Measurements from ENCODE around the gene PGS1.

The PGS1 gene

DNA sequence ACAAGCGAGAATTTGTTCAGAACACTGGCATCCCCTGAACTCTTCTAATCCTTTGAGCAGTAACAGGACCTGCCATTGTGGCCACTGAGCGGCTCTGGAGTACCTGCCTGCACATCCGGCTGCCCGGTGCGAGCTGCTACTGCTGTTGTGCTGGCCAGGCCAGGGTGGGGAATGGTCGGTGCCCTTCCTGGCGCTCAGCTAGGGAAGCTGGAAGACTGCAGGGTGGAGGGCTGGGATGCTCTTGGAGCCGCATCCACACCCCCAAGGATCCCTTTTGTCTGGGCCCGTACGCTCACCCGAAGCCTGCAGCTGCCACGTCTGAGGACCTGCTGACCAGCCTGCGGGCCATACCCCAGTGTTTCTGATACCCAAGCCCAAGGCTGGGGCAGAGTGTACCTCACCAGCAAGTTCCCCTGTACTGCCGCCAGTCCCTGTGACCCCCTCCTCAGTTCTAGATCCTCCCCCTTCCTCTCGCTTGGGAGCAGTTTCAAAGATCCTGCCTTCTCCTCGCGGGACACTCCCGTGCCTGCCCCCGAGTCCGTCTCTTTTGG, 49.7 kb downstream of the PGS1 start:
- no peak for DNase-seq

DNA sequence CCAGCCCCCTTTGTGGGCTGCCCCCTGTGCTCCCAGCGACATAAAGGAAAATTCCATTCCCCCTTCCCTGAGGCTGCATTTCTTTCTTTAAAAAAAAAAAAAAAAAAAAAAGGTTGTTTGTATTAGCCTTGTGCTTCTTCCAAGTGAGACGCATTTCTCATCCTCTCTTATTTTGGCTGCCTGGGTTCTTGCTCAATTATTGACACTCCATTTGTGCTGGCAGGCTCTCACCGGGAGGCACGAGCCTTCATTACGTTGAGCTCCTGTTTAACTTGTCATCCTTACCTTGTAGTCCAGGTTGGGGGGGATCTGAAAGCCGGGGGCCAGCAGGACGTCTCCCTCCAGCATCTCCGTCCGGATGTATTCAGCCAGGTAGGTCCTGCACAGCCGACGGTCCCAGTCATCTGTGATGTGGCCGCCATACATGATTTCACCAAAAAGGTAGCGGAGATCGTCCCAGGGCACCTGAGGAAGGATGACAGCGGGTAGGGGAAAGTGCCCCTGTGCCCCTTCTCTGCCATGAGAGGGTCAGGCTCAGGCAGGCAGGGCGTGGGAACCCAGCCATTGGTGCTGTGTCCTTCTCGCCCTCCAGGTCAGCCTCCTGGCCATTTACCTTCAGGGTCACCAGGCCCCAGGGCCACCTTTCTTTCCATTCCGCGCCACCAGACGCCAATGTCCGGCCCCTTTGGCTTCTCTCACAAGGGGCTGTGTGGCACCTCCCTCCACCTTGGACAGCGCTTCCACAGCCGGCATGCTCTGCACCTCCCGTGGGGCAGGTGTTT, 50.6 kb downstream of the PGS1 start:
- DNase-seq, result no peak

DNA sequence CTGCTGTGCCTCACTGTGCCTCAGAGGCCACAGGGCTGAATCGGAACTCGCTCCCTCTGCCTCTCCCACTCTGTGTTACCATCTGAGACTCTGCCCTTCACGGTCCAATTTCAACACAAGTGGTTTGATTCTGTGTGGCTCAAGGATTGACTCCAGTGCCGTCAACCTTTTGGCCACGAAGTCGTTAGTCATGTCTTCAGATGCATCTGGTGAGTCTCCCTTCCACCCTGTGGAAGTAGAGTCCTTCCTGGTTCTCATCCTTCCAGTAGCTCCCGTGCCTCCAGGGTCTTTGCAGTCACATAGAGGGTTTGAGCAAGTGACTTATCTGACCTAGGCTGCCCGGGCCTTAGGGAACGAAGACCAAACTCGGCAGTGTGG, 51.2 kb downstream of the PGS1 start:
- no peak for DNase-seq

DNA sequence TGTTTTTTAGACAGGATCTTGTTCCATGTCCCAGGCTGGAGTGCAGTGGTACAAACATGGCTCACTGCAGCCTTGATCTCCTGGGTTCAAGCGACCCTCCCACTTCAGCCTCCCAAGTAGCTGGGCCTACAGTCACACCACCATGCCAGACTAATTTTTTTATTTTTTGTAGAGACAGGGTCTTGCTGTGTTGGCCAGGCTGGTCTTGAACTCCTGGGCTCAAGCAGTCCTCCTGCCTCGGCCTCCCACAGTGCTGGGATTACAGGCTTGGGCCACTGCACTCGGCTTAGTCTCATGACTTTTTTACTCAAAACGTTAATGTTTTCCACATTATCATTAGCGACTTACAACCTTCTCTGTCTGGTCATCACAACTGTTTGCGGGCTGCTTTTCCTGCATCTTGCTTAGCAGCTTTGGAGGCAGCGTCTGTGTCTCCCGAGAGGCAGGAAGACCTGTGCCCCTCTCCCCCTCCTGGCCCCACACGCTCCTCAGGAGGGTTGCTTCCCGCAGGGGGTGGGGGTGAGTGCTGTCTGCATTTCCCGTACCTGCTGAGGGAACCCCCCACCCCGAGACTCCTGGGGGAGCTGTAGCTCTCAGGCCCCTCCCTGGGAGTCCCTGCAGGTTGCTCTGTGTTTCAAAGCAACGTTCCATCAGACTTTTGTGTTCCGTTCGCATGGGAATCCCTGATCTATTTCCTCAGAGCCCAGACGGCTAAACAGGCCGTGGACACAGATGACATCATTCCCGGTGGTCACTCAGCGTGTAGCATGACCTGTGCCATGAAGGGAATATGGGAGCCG, 52.6 kb downstream of the PGS1 start:
- DNase-seq, result no peak

DNA sequence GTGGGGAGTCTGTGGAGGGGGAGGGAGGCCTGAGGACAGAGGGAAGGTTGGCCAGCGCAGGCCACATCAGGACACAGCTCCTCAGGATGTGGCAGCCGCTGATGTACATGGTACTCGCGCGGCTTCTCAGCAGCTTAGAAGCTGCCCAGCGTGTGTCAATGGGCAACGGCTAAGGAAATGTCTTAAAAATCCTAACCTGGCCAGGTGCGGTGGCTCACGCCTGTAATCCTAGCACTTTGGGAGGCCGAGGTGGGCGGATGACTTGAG, 53.2 kb downstream of the PGS1 start:
- DNase-seq, result no peak

DNA sequence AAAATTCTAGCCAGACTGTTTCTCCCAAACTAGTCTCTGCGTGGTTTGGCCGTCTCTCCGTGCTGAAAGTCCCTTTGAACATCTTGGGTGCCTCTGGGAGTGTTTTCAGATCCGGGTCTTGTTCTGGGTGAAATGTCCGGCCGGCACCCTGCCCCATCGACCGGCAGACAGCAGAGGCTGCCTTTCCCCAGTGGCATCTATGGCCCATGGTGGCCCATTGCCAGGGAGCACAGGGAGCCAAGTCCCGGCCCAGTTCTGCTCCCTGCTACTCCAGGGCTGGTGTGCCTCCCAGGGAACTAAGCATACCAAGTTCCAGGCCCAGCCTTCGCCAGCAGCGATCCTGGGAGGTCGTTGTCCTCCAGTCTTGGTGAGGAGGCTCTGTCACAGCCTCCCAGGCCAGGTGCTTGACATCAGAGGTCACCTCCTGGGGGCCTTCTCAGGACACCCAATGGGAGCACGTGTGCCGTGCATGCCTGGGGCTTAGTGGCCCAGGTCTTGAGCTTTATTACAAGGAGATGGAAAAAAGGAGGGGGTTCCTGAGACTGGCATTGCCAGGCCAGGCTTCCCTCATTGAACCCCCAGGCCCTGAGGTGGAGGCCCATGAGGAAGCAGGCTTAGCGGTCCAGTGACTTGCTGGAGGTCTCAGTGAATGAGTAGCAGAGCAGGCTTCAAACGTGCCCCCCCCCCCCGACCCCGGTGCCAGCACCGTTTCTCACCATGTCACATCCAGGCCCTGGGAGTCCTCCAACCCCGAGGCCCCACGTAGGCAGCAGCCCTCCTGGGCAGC, 54.0 kb downstream of the PGS1 start:
- no peak for DNase-seq

DNA sequence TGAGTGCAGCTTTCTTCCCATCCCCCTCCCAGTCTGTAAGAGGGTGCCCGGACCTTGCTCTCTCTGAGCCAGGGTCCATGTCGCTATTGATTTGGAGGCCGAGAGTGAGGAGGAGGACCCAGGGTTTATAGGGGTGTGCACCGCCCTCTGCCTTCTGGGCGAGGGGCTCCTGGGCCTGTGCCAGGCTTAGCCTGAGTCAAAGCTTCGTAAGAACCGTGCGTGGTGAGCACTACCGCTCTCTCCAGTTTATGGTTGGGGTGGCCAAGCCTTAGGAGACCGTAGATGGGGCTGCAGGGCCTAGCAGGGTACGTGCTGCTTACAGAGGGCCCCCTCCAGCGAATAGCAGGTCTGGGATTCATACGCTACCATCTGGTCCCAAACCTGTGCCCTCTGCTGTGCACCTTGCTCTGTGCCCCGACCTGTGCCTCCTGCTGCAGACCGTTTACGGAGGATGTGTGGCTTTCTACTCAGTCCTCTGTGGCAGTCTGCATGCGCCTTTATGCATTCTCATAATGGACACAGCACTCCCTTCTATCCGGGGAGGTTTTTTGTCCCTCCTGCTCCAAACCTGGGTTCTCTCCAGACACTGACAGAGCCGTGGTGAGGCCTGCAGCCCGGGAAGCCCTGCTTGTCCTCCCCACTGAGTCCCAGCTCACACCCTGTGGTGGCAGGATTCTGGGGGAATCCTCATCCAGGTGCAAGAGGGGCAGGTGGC, 54.7 kb downstream of the PGS1 start:
- no peak for DNase-seq

DNA sequence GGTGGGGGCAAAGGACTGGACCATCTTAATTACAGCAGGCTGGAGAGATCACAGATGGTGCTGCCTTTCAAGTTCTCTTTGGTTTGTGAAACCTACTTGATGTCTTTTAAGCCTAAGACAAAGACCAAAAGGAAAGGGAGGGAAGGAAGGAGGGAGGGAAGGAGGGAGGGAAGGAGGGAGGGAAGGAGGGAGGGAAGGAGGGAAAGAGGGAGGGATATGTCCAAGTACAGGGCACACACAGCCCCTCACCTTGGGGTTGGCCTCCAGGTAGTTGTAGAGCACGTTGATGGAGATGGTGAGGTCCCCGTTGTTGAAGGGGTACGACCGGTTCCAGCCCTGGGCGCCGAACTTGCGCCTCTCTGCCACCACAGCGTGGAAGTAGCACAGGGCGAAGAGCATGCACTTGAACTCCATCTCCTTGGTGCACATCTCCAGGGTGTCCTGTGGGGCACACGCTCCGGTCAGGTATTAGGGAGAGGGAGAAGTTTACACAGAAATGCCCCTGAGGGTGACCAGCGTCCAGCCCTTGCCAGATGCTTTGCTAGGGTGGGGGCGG, 55.4 kb downstream of the PGS1 start:
- no peak for DNase-seq

DNA sequence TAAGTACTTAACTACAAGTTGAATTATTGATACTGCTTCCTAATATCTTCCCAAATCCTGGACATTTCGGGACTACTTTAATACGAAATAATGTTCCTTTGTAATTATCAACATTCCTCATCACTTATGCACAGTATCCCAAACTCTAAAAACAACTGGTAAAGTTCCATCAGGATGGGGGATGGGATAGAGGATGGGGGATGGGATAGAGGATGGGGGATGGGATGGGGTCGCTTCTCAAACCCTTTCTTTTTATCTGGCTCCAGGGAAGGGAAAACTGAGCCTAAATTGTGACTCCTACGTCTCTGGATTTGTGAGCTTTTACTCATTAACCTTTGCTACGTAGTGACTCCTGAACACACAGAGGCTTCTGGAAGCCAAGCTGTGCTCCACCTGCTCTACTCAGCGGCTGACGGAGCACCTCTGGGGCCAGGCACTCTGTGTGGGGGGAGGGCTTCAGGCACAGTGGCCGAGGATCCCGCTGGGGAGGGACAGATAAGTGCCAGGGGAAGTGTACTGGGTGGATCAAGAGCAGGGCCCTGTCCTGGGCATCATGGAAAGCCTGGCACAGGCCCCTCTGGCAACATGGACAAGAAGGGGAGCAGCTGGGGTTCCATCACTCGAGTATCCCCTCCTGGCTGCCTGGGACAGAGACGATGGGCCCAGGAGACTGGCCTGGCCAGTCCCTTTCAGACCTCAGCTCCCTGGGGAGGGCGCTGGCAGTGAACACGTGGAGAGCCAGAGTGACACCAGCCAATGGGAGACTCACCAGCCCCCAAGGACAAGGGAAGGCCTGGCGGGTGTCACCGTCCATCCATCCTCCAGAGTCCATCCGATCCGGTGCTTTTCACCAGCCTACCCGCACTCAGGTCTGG, 56.2 kb downstream of the PGS1 start:
- DNase-seq, result no peak

DNA sequence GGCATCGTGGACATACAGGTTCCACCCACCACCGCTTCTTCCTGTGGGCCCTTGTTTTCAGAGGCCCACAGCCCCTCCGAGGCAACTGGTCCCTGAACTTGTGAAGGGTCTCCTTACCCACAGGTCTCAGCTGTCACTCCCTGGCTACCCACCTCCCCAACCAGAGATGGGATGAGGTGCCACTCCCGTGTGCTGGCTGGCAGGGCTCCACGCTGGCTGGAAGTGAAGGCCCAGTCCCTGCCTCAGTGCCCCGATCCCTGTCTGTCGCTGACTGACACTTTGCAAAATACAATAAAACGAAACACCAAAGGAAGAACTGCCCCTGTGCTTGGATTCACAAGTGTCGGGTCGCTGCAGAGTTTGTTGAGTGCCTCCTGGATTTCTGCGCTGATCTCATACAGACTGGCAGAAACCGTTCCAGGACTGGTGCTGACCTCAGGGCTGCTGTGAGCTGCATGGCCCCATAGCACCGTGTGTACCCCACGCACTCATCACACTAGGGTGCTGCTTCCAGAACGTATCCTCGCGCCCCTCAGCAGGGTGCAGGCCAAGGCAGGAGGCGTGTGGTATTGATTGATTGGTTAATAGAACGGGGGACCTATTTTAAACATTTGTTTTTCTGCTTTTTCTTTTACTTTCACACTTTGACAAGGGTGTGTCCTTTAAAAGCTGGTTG, 57.0 kb downstream of the PGS1 start:
- no peak for DNase-seq

DNA sequence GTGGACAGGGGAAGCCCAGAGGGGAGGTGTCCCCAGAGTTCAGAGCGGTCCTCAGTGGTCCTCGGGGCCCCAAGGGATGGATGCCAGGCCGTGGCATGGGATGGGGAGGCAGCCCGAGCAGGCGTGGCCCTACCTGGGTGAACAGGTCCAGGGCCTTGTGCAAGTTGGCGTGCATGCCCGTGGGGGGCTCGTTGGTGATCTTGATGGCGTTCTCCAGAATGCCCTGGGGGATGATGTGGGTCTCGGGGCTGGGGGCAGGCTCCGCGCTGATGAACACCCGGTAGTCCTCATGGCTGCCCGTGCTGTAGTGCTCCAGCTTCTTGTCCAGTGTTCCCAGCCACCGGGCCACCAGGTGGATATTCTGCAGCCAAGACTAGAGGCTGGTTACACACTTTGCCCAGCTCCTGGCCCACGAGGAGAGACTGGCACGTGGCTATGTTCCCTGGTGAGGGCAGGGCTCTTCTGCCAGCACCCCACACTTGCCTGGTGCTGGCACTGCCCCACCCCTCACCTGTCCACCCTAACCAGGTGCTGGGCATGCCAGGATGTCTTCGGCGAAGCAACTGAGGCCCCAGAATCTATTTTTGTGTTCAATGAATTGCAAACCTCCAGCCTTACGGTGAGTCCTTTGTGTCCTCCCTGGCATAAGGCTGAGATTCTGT, 59.2 kb downstream of the PGS1 start:
- no peak for DNase-seq

DNA sequence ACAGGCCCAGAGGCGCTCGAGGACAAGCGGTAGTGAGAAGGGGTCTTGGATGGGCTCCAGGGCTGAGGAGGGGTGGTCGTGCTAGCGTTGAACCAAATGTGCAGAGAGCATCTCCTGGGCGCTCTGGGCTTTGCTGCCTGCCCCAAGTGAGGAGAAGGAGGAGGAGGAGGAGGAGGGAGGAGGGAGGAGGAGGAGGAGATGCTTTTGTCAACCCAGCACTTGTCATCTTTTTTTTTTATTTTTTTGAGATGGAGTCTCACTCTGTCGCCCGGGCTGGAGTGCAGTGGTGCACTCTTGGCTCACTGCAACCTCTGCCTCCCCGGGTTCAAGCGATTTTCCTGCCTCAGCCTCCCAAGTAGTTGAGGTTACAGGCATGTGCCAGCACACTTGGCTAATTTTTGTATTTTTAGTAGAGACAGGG, 59.8 kb downstream of the PGS1 start:
- DNase-seq, result no peak

DNA sequence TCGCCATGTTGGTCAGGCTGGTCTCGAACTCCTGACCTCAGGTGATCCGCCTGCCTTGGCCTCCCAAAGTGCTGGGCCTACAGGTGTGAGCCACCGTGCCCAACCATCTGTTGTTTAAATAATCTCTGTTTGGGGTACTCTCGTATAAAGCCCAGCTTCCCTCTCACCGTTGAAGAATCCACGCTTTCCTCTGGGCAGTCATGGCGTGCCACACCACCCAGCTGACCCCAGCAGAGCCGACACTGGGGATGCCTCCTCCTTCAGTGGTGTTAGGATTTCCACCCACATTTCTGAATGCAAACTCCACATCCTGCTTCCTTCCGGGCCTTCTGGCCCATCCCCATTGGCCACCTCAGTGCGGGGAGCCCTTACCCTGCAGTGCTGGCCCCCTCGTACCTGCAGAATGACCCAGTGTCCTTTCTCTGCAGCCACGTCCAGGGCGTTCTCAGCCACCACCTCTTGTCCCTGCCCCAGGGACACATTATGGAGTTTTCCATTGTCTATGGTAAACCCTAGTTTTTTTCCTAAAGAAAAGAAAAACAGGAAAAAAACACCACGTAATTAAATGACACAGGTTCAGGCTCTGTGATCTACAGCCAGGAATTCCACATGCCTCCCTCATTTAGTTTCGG, 60.4 kb downstream of the PGS1 start:
- DNase-seq, result no peak

DNA sequence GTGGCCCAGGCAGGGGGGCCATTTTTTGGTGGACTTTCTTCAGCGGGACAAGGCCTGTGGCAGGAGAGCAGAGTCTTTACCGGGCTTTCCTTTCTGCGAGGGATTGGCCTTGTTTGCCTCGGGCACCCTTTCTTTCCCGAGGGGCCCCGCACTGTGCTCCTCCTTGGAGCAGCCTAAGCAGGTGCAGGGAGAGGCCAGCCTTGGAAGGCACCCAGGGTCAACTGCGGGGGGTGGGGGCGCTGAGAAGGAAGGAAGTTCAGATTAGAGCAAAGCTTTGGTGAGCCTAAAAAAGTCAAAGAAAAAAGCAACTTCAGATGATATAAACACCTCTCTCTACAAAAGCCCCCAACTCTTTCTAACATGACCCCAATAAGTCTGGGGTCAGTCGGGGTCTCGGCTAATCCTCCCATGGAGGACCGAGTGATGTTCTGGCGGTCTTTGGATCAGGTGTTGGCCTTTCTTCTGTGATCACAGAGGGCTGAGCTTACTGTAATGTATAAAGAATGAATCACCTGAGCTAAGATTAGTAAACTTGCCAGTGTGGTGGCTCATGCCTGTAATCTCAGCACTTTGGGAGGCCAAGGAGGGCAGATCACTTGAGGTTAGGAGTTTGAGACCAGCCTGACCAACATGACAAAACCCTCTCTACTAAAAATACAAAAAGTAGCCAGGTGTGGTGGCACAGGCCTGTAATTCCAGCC, 63.0 kb downstream of the PGS1 start:
- DNase-seq, result no peak

DNA sequence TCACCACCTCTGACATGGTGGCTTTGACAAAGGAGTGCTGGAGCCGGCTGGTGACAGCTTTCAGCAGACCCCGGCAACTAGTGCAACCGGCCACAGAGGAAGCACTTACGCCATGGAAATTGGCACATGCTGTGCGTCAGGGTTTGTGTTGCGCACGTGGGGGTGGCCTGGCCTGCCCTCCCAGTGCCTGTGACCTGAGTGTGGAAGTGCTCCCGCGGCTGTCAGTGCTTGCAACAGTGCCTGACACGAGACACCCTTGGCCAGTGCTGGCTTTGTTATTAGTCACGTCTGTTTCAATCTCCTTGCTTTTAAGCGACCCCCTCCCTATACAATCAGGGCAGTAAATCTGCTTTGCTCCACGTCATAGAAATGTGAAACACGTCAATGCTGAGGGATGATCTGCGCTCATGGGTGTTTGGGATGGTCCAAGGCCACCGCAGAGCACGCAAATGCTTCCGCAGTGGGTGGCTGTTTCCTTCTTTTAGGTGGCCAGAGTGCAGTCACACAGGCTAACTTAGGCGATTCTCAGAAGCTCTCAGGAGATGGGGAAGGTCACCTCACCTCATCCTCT, 64.3 kb downstream of the PGS1 start:
- no peak for DNase-seq

DNA sequence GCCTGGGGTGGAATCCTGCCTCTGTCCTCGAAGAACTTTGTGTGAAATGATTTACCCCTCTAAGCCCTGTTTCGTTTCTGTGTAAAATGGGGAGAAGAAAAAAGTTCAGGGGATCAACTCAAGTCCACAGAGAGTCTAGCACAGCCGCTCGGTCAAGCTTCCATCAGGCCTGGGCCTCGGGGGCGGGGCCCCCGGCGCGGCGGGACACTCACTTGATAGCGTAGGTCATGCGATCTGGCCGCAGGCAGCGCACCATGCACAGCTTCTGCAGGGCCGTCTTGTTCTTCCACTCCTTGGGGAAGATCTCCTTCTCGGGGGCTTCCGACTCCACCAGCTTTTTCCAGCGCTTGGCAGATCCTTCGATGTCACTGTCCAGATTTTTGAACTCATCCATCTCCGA, 65.9 kb downstream of the PGS1 start:
- DNase-seq, result no peak

DNA sequence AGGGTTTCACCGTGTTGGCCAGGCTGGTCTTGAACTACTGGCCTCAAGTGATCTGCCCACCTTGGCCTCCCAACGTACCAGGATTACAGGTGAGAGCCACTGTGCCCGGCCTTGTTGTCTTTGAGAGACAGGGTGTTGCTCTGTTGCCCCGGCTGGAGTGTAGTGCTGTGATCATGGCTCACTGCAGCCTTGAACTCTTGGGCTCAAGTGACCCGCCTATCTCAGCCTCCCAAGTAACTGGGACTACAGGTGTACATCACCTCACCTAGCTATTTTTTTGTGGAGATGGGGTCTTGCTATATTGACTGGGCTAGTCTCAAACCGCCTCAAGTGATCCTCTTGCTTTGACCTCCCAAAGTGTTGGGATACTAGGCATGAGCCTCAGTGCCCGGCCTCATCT, 68.4 kb downstream of the PGS1 start:
- DNase-seq, result no peak

DNA sequence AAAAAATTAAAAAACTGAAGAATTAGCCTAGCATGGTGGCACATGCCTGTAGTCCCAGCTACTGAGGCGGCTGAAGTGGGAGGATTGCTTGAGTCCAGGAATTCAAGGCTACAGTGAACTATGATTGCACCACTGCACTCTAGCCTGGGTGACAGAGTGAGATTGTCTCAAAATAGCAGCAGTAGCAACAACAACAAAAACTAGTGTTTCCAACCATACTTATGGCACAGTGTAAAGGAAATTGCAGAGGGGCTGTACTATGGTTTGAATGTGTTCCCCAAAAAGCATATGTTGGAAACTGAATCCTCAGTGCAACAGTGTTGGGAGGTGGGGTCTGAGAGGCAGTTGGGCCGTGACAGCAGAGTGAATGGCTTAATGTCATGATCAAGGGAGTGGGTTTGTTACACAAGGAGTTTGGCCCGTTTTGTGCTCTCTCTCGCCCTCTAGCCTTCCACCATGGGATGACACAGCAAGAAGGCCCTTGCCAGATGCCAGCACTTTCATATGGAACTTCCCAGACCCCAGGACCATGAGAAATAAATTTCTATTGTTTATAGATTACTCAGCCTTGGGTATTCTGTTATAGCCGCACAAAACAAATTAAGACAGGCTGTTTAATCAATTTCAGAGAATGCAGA, 70.0 kb downstream of the PGS1 start:
- no peak for DNase-seq

Measured in activated CD8-positive, alpha-beta memory T cell treated with anti-CD3 and anti-CD28 coated beads, Interleukin-2, amount 50 U/mL, for 48 hours (primary cell).